OCI-LY7 (cell line): ENCODE data around the gene RRAGD. TPM values are rescaled to one million over a fixed set of nuclear protein-coding genes. Genes with fewer than 3 reads are reported as not detected.

Experiments used
- BruUV-seq: library from RNA; stranded (reverse); fragments of 400-500 nt; replicated peaks from 2 replicates; lab custom pipeline; 2021; lab: Mats Ljungman, UMichigan
- CTCF ChIA-PET: fragments of 300-600 bp; sonication (Branson Sonifier 250); formaldehyde crosslinking; loops from one replicate; lab custom pipeline; 2022; ENCODE audit warnings: antibody characterized with exemption; ENCODE audit not compliant: unreplicated experiment; lab: Charles Lee
- POLR2A ChIA-PET: fragments of 300-600 bp; sonication (Branson Sonifier 250); formaldehyde crosslinking; loops from one replicate; lab custom pipeline; 2022; ENCODE audit warnings: antibody characterized with exemption; lab: Charles Lee
- DNase-seq: peaks from one replicate; pipeline ENCODE4 v3.0.0-alpha.2; 2015; ENCODE audit warnings: low spot score
- H2AFZ ChIP-seq: fragments of 200-600 bp; sonication (generic), shearing (Covaris generic); 2 replicates; pipeline ENCODE4 v1.6.1; 2014; ENCODE audit warnings: mild to moderate bottlenecking, antibody characterized with exemption, low read length, moderate library complexity
- H3K27ac ChIP-seq: fragments of 200-600 bp; sonication (generic); 2 replicates; pipeline ENCODE4 v1.5.1; 2014; ENCODE audit warnings: mixed run types, low read depth, mild to moderate bottlenecking, moderate library complexity, low read length, inconsistent platforms; ENCODE audit not compliant: poor library complexity, severe bottlenecking
- H3K36me3 ChIP-seq: fragments of 200-600 bp; sonication (generic); 2 replicates; pipeline ENCODE4 v1.6.1; 2014; ENCODE audit warnings: mild to moderate bottlenecking, antibody characterized with exemption, low read length, moderate library complexity, mixed read lengths; ENCODE audit not compliant: insufficient read depth
- H3K4me1 ChIP-seq: fragments of 200-600 bp; sonication (generic); 2 replicates; pipeline ENCODE4 v1.5.1; 2014; ENCODE audit warnings: mild to moderate bottlenecking, low read length; ENCODE audit not compliant: insufficient read depth, poor library complexity, severe bottlenecking
- H3K4me2 ChIP-seq: fragments of 200-600 bp; sonication (generic); 2 replicates; pipeline ENCODE4 v1.6.1; 2014; ENCODE audit warnings: mild to moderate bottlenecking, low read length
- H3K4me3 ChIP-seq: fragments of 200-600 bp; sonication (generic); 2 replicates; pipeline ENCODE4 v1.5.1; 2014; ENCODE audit warnings: mild to moderate bottlenecking, low read depth, low read length; ENCODE audit not compliant: poor library complexity, severe bottlenecking
- H3K79me2 ChIP-seq: fragments of 200-600 bp; sonication (generic); 2 replicates; pipeline ENCODE4 v1.6.1; 2016; ENCODE audit warnings: low read depth, mild to moderate bottlenecking, low read length, moderate library complexity, mixed read lengths; ENCODE audit not compliant: insufficient read depth
- H3K9me2 ChIP-seq: fragments of 200-600 bp; sonication (generic); 2 replicates; pipeline ENCODE4 v1.6.1; 2016; ENCODE audit warnings: mild to moderate bottlenecking, low read length, mixed read lengths; ENCODE audit not compliant: insufficient read depth
- H3K9me3 ChIP-seq: fragments of 200-600 bp; sonication (generic); 2 replicates; pipeline ENCODE4 v1.6.1; 2014; ENCODE audit warnings: mild to moderate bottlenecking, mixed run types, low read length, mixed read lengths
- H4K20me1 ChIP-seq: fragments of 200-600 bp; sonication (generic); 2 replicates; pipeline ENCODE4 v1.6.1; 2014; ENCODE audit warnings: mild to moderate bottlenecking, antibody characterized with exemption, low read length, moderate library complexity, mixed read lengths; ENCODE audit not compliant: insufficient read depth
- CTCF ChIP-seq: fragments of 200-600 bp; sonication (generic); conservative IDR thresholded peaks from 2 replicates; pipeline ENCODE4 v1.5.1; 2014; ENCODE audit warnings: mild to moderate bottlenecking, antibody characterized with exemption, low read length, moderate library complexity, mixed read lengths
- EZH2phosphoT487 ChIP-seq: fragments of 200-600 bp; sonication (generic); IDR thresholded peaks from 2 replicates; pipeline ENCODE4 v1.6.1; 2018; ENCODE audit warnings: low read depth, borderline replicate concordance, mild to moderate bottlenecking, mixed run types, antibody characterized with exemption, low read length, moderate library complexity, mixed read lengths
- intact Hi-C: fragments of 100-400 bp; cut with micrococcal nuclease; formaldehyde crosslinking; loops from one replicate; pipeline ENCODE4 v1.10.0; 2022; ENCODE audit not compliant: unreplicated experiment
- total RNA-seq, 2 experiments: library from RNA; depleted of rRNA in 1 of 2; stranded (reverse); fragments of >200 nt in 1 of 2; shearing (Covaris generic) in 1 of 2; gene quantifications; 2 replicates each; pipeline ENCODE4 v1.2.3, GENCODE V29; 2014 to 2022

The RRAGD gene
- total RNA-seq, 2 experiments from 2014 or later = 6.2 to 17.6 TPM

GRCh38 chr6:89317067-89317466 is 95.0 kb downstream of the RRAGD start:
- CTCF ChIA-PET = no interaction called here
- POLR2A ChIA-PET = interaction anchor here (0.8 to 1.6 kb wide), 4 partner anchors 12 to 44 kb away, joined by 3 to 5 read pairs (median 3); no protein-coding TSS in a partner anchor
- peaks cover 24% of the 10 kb centered on the region for H3K4me1 ChIP-seq
- TF ChIP-seq CTCF (no peak), EZH2phosphoT487 (no peak)
- peaks cover 16% of the 10 kb centered on the region; the same call in 1 of the 2 replicates for H3K79me2 ChIP-seq
- H4K20me1 ChIP-seq = no peaks in the 10 kb centered on the region
- H3K9me2 ChIP-seq = no peaks in the 10 kb centered on the region
- DNase-seq = no peak
- no TSS peak for BruUV-seq
- peaks cover 81% of the 10 kb centered on the region for H3K36me3 ChIP-seq
- H3K27ac ChIP-seq = no peak overlapping the region
- H3K4me2 ChIP-seq = no peak overlapping the region
- 0 out of 2 replicates have a peak, but pooled peaks cover 6% of the 10 kb centered on the region for H3K9me3 ChIP-seq
- no peak overlapping the region for H3K4me3 ChIP-seq
- H2AFZ ChIP-seq = no peak overlapping the region
- intact Hi-C loops = no loop called here

GRCh38 chr6:89315249-89315885 is 96.7 kb downstream of the RRAGD start, which contains the start of gene GABRR2:
Gene GABRR2, minus strand, starts transcription at chr6:89315299. Its CDS starts 134 bp downstream, at chr6:89315165.
- ChIA-PET CTCF (no interaction called here), POLR2A (interaction anchor here (0.6 to 1.3 kb wide), 4 partner anchors 50 to 418 kb away, joined by 3 to 5 read pairs (median 3); no protein-coding TSS in a partner anchor)
- Histone ChIP-seq H3K4me3 (no peak within 1 kb of the TSS), H3K36me3 (peaks cover 64% of the 10 kb centered on the region), H3K9me3 (no peaks in the 10 kb centered on the region), H3K27ac (no peak within 1 kb of the TSS), H3K9me2 (no peaks in the 10 kb centered on the region), H4K20me1 (no peaks in the 10 kb centered on the region), H2AFZ (no peak within 1 kb of the TSS), H3K4me2 (no peak within 1 kb of the TSS), H3K4me1 (peaks cover 32% of the 10 kb centered on the region), H3K79me2 (peaks cover 16% of the 10 kb centered on the region; the same call in 1 of the 2 replicates)
- no peak for TF ChIP-seq CTCF
- TF ChIP-seq EZH2phosphoT487 = no peak
- intact Hi-C loops = no loop called here
- no peak for DNase-seq
- no TSS peak for BruUV-seq

GRCh38 chr6:89314692-89315091 is 97.4 kb downstream of the RRAGD start:
- intact Hi-C loops = loop anchor here (5.0 kb wide), 1 partner anchor 53 kb away; no protein-coding TSS in a partner anchor
- H3K4me1 ChIP-seq = peaks cover 30% of the 10 kb centered on the region
- no TSS peak for BruUV-seq
- TF ChIP-seq CTCF = no peak
- no peak for TF ChIP-seq EZH2phosphoT487
- H3K79me2 ChIP-seq = peaks cover 15% of the 10 kb centered on the region; the same call in 1 of the 2 replicates
- no peak overlapping the region for H2AFZ ChIP-seq
- ChIA-PET CTCF (no interaction called here), POLR2A (interaction anchor here (0.6 kb wide), 1 partner anchor 56 kb away, joined by 3 read pairs; no protein-coding TSS in a partner anchor)
- no peaks in the 10 kb centered on the region for H4K20me1 ChIP-seq
- no peaks in the 10 kb centered on the region for H3K9me2 ChIP-seq
- peaks cover 58% of the 10 kb centered on the region for H3K36me3 ChIP-seq
- no peak overlapping the region for H3K4me3 ChIP-seq
- DNase-seq = no peak
- H3K27ac ChIP-seq = no peak overlapping the region
- H3K4me2 ChIP-seq = no peak overlapping the region
- H3K9me3 ChIP-seq = no peaks in the 10 kb centered on the region
